GM12872 (cell line): ENCODE measurements around the gene MAST1.

ENCODE experiments used
- CTCF ChIP-seq: IDR thresholded peaks from 3 replicates; pipeline ENCODE4 v1.5.1; 2011; ENCODE audit warnings: low read depth, mild to moderate bottlenecking, low read length, moderate library complexity; ENCODE audit not compliant: insufficient read depth

The MAST1 gene

GRCh38 chr19:12797141-12797587 is 41.2 kb upstream of the MAST1 start:
- TF ChIP-seq CTCF: no peak

GRCh38 chr19:12799742-12800465 is 38.4 kb upstream of the MAST1 start:
- no peak for TF ChIP-seq CTCF

GRCh38 chr19:12800466-12800770 is 37.9 kb upstream of the MAST1 start:
- TF ChIP-seq CTCF: no peak

- TF ChIP-seq CTCF: no peak
Measured at GRCh38 chr19:12800923-12801465, 37.3 kb upstream of the MAST1 start.

- TF ChIP-seq CTCF: no peak
Measured at GRCh38 chr19:12801466-12802266, 36.6 kb upstream of the MAST1 start, which contains the start of the genes PRDX2 and THSD8. PRDX2 (minus strand) TSS chr19:12801800; CDS start chr19:12801261, 539 bp downstream. THSD8 (plus strand) TSS chr19:12802069; CDS start chr19:12802072, 3 bp downstream.

GRCh38 chr19:12802267-12803106 is 35.8 kb upstream of the MAST1 start:
- TF ChIP-seq CTCF: no peak
